ENCODE measurements around the gene MAP3K20. TPM values are rescaled to one million over a fixed set of nuclear protein-coding genes. Genes with fewer than 3 reads are reported as not detected.

The MAP3K20 gene
- total and polyA plus RNA-seq, 9 donors, result 38.6 to 127 (median 88.4) TPM

DNA sequence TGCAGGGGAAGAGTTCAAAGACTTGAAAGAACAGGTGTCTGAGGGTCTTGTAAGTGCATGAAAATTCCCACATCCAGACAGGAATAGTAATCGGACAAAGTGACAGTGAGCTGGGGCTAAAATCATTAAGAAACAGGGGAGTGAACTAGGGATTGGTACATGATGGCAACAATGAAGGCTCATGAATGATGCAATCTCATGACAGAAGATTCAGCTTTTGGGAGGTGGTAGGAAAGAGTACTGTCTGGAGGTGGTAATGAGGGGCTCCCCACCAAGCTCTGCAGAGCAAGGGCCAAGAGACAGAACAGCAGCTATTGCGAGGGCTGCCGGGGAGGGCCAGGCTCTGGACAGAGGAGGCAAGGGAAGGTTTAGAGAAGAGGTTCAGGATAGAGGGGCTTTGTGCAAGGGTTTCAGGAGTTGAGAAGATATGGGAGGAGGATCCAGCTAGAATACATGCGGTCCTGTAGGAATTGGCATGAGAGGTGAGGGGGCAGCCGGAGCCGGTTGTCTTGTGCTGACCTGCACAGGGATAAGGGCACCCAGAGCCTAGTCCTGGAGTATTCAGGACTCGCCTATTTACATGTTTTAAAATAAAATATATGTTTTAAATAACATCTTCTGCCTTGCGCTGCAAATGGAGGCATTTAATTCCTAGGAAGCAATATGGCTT lies 31.4 kb downstream of the MAP3K20 start:
- Histone ChIP-seq H3K9me3 (no peaks in the 10 kb centered on the region), H3K27me3 (no peaks in the 10 kb centered on the region), H3K27ac (no peak overlapping the region), H3K4me3 (no peak overlapping the region), H3K36me3 (no peaks in the 10 kb centered on the region), H3K4me1 (ENCODE audit: insufficient read depth) (peaks cover 4% of the 10 kb centered on the region)
- intact Hi-C loops (cut with DNase I), result no loop called here
- no peak for TF ChIP-seq EP300 (IDR thresholded peaks at IDR 0.05)
- TF ChIP-seq POLR2A (IDR thresholded peaks at IDR 0.05), result no peak
- TF ChIP-seq, protein P1, sequence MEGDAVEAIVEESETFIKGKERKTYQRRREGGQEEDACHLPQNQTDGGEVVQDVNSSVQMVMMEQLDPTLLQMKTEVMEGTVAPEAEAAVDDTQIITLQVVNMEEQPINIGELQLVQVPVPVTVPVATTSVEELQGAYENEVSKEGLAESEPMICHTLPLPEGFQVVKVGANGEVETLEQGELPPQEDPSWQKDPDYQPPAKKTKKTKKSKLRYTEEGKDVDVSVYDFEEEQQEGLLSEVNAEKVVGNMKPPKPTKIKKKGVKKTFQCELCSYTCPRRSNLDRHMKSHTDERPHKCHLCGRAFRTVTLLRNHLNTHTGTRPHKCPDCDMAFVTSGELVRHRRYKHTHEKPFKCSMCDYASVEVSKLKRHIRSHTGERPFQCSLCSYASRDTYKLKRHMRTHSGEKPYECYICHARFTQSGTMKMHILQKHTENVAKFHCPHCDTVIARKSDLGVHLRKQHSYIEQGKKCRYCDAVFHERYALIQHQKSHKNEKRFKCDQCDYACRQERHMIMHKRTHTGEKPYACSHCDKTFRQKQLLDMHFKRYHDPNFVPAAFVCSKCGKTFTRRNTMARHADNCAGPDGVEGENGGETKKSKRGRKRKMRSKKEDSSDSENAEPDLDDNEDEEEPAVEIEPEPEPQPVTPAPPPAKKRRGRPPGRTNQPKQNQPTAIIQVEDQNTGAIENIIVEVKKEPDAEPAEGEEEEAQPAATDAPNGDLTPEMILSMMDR (IDR thresholded peaks at IDR 0.05), result no peak
- no peak for DNase-seq
- 95 to 97% (median 96%) methylated on average over 8 of the region's 8 CpGs for WGBS, 3 donors

DNA sequence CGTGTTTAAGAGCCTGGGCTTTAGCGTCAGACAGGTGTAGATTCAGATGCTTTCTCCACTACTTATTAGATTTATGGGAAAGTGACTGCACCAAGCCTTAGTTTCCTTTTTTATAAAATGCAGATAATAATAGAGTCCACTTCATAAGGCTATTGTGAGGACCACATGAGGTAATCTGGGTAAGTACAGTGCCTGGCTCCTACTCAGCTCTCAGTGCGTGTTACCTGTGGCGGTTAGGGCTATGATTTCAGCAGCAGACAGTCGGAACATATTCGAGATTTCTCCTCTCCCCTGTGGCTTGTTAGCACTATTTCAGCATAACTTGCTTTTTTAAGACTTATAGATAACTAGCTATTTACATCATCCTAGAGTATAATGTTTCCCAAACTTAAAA lies 32.0 kb downstream of the MAP3K20 start:
- intact Hi-C loops (cut with DNase I), result no loop called here
- no peak for DNase-seq
- H3K4me3 ChIP-seq, result no peak overlapping the region
- H3K27ac ChIP-seq, result no peak overlapping the region
- WGBS, 3 donors, result 92 to 93% (median 92%) methylated on average over 6 of the region's 6 CpGs
- no peaks in the 10 kb centered on the region for H3K9me3 ChIP-seq
- no peaks in the 10 kb centered on the region for H3K27me3 ChIP-seq
- H3K4me1 ChIP-seq (ENCODE audit: insufficient read depth), result peaks cover 4% of the 10 kb centered on the region
- no peaks in the 10 kb centered on the region for H3K36me3 ChIP-seq
- TF ChIP-seq EP300 (IDR thresholded peaks at IDR 0.05) (no peak), POLR2A (IDR thresholded peaks at IDR 0.05) (no peak)
- TF ChIP-seq, protein P1 (IDR thresholded peaks at IDR 0.05), result no peak

DNA sequence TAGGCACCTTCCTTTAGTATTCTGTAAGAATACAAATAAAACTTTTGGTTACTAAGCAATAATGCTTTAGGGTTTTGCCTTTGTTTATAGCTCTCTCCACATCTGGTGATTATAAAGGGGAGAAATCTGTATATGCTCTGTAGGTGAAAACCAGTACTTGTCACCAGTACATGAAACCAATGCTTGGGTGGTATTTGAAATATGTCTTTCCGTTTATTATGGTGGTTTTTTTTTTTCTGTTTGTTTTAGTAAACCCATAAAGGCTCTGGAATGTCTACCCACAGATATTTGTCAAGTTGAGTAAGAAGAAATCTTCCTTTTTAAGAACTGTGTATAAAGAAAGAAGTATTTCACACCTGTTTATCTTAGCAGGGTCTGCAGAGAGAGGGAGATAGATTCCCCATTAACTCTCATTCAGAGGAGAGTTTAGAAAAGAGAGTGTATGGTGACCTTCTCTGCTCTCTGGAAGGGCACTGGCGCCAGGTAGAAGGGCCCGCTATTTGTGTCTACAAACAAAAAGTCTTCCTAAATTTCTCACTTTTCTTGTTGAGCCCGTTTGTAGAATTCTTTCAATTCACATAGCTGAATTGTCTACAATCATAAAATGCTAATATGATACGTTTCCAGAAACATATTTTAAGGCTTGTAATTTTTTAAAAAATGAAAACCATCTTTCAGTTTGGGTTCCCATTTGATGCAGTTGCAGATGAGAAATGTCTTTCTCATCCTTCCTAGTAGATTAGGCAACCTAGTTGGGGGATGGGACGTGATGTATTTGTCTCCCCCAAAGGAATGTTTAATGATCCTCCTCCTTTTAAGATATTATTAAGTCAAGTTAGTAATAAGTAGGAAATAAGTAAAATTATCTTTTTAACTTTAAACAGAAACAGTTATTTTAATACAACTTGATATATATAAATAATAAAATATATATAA lies 33.9 kb downstream of the MAP3K20 start:
- 30 to 40% (median 32%) methylated on average over 6 of the region's 6 CpGs for WGBS, 3 donors
- Histone ChIP-seq H3K27ac (no peak overlapping the region), H3K36me3 (no peaks in the 10 kb centered on the region), H3K27me3 (no peaks in the 10 kb centered on the region), H3K4me3 (no peak overlapping the region), H3K4me1 (ENCODE audit: insufficient read depth) (peaks cover 4% of the 10 kb centered on the region), H3K9me3 (no peaks in the 10 kb centered on the region)
- intact Hi-C loops (cut with DNase I), result no loop called here
- DNase-seq, result no peak
- no peak for TF ChIP-seq EP300 (IDR thresholded peaks at IDR 0.05)
- no peak for TF ChIP-seq POLR2A (IDR thresholded peaks at IDR 0.05)
- TF ChIP-seq, protein P1 (IDR thresholded peaks at IDR 0.05), result no peak

DNA sequence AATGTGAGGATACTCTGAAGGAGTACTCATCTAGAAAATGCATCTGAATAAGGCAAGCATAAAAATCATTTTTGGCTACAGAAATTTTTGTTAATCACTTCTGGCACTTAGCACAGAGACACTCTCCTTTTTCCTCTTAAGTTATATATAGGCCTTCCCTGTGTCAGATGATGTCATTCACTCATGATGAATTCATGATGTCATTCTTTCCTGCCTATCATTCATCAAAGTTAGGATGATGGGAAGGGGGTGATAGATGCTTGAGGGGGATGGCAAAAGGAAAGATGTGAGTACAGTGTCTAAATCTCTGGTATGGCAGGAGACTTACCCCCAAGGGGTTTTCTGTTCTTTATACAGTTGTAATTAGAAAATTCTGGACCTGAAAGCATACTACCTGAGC lies 42.0 kb downstream of the MAP3K20 start:
- no peak overlapping the region for H3K4me3 ChIP-seq
- no peaks in the 10 kb centered on the region for H3K36me3 ChIP-seq
- DNase-seq, result no peak
- H3K9me3 ChIP-seq, result no peaks in the 10 kb centered on the region
- intact Hi-C loops (cut with DNase I), result no loop called here
- no peak overlapping the region for H3K27ac ChIP-seq
- peaks cover 10% of the 10 kb centered on the region for H3K4me1 ChIP-seq (ENCODE audit: insufficient read depth)
- no peaks in the 10 kb centered on the region for H3K27me3 ChIP-seq
- TF ChIP-seq POLR2A (IDR thresholded peaks at IDR 0.05) (no peak), EP300 (IDR thresholded peaks at IDR 0.05) (no peak)

DNA sequence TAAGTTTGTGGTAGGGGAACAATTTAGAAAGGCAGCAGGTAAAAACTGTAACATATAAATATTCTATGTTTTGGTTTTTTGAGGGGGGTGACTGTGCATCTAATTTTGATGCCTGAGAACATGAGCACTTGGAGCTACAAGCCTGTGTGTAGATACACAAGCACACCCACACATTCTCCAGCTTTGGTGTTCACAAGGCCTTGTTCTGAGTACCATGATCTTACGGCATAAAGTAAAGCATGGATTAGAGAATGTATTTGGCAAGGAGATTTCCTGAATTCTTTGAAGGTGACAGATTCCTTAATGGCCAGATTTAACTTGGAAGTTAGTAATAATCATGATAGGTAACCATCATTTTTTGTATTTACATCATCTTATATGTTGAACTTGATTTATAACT lies 42.7 kb downstream of the MAP3K20 start:
- no peaks in the 10 kb centered on the region for H3K27me3 ChIP-seq
- no peak overlapping the region for H3K27ac ChIP-seq
- no peak for TF ChIP-seq POLR2A (IDR thresholded peaks at IDR 0.05)
- no peaks in the 10 kb centered on the region for H3K36me3 ChIP-seq
- WGBS, 3 donors, result 88 to 97% (median 90%) methylated on average over 1 of the region's 1 CpG
- H3K4me1 ChIP-seq (ENCODE audit: insufficient read depth), result peaks cover 10% of the 10 kb centered on the region
- H3K9me3 ChIP-seq, result no peaks in the 10 kb centered on the region
- no peak overlapping the region for H3K4me3 ChIP-seq
- intact Hi-C loops (cut with DNase I), result no loop called here
- DNase-seq, result no peak
